Measurements from ENCODE around the gene C1QTNF1.
A peak's percentile ranks its signal among the peaks of the same experiment; 100 is the strongest.

Gene C1QTNF1

DNA sequence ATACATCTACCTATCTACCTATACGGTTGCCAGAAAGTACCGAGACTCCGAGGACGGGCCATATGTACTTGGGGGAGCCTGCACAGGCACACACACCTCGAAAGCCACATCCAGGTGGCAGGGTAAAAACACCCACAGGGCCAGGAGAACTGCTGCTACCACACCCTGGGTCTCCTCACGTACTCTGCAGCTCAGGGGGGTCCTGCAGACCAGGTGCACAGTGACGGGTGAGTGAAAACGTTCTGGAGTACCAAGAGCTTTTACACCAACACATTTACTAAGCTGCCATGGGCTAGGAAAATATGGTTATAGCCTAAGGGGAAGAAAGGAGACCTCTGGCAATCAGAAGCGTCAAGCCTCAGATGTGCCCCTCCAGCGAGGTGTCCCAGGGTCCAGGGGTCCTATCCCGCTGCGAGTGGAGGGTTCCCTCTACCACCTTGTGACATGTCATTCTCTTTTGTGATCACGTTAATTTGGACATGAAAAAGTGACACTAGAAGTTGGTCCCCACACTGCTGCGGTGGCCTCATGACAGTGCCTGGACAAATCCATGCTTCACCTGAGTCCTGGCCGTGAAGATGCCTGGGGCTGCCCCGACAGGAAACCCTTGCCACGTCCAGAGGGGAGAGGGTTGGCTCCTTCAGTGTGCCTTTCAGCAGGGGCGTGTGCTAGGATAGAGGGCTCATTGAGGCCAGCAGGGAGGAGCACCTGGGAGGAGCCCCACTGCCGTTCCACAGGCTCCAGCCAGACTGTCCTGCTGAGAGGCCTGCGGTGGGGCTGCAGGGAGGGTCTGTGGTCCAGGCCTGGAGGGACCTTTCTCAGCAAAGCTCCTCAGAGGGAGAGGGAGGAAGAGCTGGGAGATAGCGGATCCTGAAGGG lies 16.2 kb upstream of the C1QTNF1 start:
- no peak for DNase-seq
- no peak for ATAC-seq
- peak overlapping the region; percentile 40 for H3K27ac Mint-ChIP-seq
- H3K9me3 Mint-ChIP-seq: no peaks in the 10 kb centered on the region
- peaks cover 55% of the 10 kb centered on the region for H3K4me1 Mint-ChIP-seq
- H3K36me3 Mint-ChIP-seq (ENCODE audit: low read depth): peaks cover 4% of the 10 kb centered on the region
- peak overlapping the region; percentile 96 for H3K4me3 Mint-ChIP-seq
- H3K27me3 Mint-ChIP-seq: no peaks in the 10 kb centered on the region

DNA sequence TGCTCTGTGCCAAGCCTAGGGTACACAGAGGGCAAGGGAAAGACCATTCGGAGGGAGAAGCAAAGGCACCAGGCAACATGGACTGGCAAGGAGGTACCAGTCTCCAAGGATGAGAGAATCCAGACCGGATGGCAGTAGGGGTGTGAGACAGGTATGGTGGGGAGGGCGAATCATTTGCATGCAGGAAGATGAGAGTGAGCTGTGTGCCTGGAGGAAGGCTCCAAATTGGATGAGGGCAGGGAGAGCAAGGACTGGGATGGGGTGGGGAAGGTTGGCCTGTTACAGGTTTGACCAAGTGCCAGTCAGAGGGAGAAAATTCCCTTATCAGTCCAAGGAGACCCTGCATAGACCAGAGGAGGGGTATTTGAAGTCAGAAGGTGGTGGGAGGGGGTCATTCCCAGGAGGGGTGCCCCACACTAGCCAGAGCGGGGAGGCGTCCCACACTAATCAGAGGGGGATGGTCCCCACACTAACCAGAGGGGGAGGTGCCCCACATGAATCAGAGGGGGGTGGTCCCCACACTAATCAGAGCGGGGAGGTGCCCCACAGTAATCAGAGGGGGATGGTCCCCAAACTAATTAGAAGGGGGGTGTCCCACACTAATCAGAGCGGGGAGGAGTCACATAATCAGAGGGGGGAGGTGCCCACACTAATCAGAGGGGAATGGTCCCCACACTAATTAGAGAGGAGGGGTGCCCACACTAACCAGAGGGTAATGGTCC lies 15.1 kb upstream of the C1QTNF1 start:
- Mint-ChIP-seq H3K4me3 (peak overlapping the region; percentile 96), H3K27ac (peak overlapping the region; percentile 95), H3K36me3 (ENCODE audit: low read depth) (peaks cover 4% of the 10 kb centered on the region), H3K4me1 (peaks cover 55% of the 10 kb centered on the region), H3K27me3 (no peaks in the 10 kb centered on the region), H3K9me3 (no peaks in the 10 kb centered on the region)
- peak; percentile 17 for ATAC-seq
- DNase-seq: no peak

DNA sequence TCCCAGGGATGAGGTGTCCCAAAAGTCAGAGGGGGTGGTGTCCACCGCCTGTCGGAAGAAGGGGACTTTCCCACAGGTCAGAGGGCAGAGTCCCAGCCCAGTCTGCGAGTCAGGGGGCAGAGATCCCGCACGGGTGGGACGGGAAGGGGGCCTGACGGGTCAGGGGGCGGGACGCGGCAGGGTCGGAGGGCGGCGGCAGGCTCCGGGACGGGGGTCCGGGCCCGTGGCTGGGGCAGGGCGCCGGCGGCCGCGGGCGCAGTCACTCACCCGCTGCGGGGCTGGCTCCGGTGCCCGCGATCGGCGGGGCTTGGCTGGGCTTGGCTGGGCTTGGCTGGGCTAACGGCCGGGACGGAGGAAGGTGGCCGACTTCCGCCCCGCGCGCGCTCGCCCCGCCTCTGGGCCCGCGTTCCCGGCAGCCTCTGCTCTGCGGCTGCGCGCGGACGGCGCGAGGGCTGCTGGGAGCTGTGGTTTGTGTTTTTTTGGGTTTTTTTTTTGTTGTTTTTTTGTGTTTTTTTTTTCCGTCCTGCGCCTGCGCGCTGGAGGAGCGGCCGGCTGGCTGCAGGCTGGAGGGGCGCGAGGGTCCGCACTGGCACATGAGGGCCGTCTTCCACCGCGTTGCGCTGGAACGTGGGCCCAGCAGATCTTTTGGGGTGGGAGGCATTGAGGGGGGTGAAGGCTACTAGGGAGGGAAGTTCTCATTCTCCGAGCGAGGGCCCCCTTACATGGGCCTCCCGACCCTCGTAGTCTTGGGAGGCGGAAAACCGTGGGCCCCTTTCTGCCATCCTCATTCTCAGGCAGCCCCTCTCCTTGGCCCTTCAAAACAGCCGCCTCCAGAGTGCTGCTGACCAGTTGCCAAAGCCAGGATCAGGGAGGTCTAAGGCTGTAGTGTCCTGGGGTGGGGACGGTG lies 14.3 kb upstream of the C1QTNF1 start, which contains the start of gene CANT1:
Gene CANT1, minus strand, starts transcription at position 368 of the 907 bp plus-strand sequence. CDS start 12,142 bp downstream, outside the sequence.
- Mint-ChIP-seq H3K27me3 (no peaks in the 10 kb centered on the region), H3K27ac (peak within 1 kb of the TSS; percentile 95), H3K36me3 (ENCODE audit: low read depth) (peaks cover 4% of the 10 kb centered on the region), H3K4me3 (peak within 1 kb of the TSS; percentile 96), H3K9me3 (peaks cover 4% of the 10 kb centered on the region), H3K4me1 (peaks cover 55% of the 10 kb centered on the region)
- DNase-seq: peak; percentile 88
- peak; percentile 85 for ATAC-seq

DNA sequence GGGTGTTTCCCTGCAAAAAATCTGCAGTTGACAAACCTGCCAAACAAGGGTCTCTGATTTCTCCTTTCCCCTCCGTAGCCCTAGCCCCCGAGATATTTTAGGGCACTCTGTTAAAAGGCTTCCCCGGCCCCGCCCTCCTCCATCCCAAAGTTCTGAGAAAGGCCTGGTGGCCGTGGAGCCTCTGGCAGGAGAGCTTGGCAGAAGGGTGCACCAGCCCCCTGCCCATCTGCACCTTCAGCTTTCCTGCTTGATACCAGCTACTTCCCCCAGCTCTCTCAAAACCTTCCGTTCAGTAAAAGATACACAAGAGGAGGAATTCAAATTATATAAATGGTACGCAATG lies 13.7 kb upstream of the C1QTNF1 start:
- H3K36me3 Mint-ChIP-seq (ENCODE audit: low read depth): peaks cover 4% of the 10 kb centered on the region
- no peak for DNase-seq
- H3K4me1 Mint-ChIP-seq: peaks cover 54% of the 10 kb centered on the region
- ATAC-seq: no peak
- peaks cover 4% of the 10 kb centered on the region for H3K9me3 Mint-ChIP-seq
- H3K27me3 Mint-ChIP-seq: no peaks in the 10 kb centered on the region
- H3K27ac Mint-ChIP-seq: peak overlapping the region; percentile 91
- H3K4me3 Mint-ChIP-seq: peak overlapping the region; percentile 96

DNA sequence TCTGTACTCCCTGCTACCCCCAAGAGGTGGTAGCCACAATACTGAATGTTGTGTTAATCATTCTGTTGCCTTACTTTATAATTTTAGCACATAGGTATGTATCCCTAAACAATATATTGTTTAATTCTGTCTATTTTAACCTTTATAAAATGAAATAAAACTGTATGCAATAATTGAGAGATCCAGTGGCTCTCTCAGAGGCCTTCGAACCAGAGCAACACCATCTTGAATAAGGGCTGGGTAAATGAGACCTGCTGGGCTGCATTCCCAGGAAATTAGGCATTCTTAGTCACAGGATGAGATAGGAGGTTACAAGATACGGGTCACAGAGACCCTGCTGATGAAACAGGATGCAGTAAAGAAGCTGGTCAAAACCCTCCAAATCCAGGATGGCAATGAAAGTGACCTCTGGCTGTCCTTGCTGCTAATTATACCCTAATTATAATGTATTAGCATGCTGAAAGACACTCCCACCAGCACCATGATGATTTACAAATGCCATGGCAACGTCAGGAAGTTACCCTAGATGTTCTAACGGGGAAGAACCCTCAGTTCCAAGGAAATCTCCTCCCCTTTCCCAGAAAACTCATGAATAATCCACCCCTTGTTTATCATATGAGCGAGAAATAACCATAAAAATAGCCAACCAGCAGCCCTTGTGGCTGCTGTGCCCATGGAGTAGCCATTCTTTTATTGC lies 12.4 kb upstream of the C1QTNF1 start:
- peaks cover 40% of the 10 kb centered on the region for H3K4me1 Mint-ChIP-seq
- no peak for DNase-seq
- H3K9me3 Mint-ChIP-seq: peaks cover 4% of the 10 kb centered on the region
- H3K27ac Mint-ChIP-seq: no peak overlapping the region
- H3K4me3 Mint-ChIP-seq: peak overlapping the region; percentile 96
- H3K27me3 Mint-ChIP-seq: peaks cover 2% of the 10 kb centered on the region
- H3K36me3 Mint-ChIP-seq (ENCODE audit: low read depth): peaks cover 4% of the 10 kb centered on the region
- no peak for ATAC-seq

DNA sequence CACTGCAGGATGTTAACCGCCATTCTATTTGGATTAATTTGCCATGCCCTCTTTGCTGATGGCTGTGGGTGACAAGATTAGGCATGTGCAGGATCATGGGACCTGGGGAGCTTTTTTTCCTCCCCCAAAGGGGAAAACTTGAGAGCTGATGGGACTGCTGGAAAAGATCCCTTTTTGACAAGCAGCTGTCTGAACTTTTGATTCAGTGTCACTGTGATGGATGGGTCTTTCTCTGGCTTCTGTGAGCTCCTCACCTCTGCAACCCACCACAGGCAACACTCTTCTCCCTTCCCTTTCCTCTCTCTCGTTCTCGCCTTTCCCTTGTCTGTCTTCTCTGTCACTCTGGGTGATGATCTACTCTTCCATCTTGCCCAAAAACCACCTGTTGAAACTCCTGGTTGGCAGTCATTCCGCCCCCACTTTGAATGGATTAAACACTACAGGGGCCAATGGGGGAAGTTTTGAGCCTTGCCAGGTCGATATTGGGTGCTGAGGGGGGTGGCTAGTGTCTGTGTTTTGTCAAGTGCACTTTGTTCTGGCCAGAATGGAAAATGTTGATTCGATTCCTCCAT lies 11.3 kb upstream of the C1QTNF1 start:
- Mint-ChIP-seq H3K27me3 (peaks cover 2% of the 10 kb centered on the region), H3K36me3 (ENCODE audit: low read depth) (peaks cover 4% of the 10 kb centered on the region), H3K9me3 (peaks cover 4% of the 10 kb centered on the region), H3K4me3 (no peak overlapping the region), H3K27ac (no peak overlapping the region), H3K4me1 (peaks cover 30% of the 10 kb centered on the region)
- ATAC-seq (no peak), DNase-seq (no peak)

DNA sequence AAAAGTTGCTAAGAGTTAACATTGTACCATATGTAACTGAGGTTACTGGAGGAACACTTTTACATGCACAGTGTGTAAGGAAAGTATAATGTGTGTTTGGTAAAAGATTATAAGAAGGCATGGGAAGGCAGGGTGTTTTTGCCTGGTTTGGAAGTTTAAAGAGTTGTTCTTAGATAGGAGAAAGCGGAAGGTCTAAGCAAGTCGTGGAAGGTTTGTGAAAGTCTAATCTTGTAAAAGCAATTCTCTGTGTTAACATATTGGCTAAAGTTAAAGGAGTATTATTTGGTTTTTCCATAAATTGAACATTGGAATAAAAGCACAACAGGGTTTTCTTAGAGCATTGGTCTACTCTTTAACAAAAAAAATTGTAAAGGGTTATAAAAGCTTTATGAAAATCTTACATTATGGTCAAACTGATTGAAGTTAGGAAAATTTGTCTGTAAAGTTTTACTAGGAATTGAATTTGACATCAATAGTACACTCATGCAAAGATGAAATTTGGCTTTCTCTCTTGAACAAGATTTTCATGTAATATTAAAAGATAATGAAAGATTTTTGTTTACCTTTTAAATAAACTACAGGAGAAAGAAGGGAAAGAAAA lies 9.7 kb upstream of the C1QTNF1 start:
- ATAC-seq: no peak

DNA sequence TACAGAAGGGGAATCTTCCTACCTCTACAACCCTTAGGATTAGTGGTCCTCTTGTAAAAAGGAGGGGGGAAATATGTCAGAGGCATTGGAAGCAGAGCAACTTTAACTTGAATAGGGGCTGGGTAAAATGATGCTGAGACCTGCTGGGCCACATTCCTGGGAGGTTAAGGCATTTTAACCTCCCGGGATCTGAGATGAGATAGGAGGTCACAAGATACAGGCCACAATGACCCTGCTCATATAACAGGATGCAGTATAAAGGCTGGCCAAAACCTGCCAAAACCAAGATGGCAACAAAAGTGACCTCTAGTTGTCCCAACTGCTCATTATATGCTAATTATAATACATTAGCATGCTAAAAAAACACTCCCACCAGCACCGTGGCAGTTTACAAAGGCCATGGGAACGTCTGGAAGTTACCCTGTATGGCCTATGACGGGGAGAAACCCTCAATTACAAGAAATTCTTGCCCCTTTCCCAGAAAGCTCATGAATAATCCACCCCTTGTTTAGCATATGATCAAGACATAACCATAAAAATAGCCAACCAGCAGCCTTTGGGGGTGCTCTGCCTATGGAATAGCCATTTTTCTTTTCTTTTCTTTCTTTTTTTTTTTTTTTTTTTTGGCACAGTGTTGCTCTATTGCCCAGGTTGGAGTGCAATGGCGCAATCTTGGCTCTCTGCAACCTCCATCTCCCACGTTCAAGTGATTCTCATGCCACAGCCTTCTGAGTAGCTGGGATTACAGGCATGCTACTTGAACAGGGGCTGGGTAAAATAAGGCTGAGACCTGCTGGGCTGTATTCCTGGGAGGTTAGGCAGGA lies 6.2 kb upstream of the C1QTNF1 start:
- H3K27ac Mint-ChIP-seq: no peak overlapping the region
- no peak for ATAC-seq
- DNase-seq: no peak
- H3K4me3 Mint-ChIP-seq: no peak overlapping the region
- H3K36me3 Mint-ChIP-seq (ENCODE audit: low read depth): no peaks in the 10 kb centered on the region
- H3K9me3 Mint-ChIP-seq: peaks cover 4% of the 10 kb centered on the region
- H3K27me3 Mint-ChIP-seq: peaks cover 5% of the 10 kb centered on the region
- no peaks in the 10 kb centered on the region for H3K4me1 Mint-ChIP-seq

More for the DNA sequence above, 9.7 kb upstream of the C1QTNF1 start:
- Mint-ChIP-seq H3K27ac (no peak overlapping the region), H3K27me3 (peaks cover 2% of the 10 kb centered on the region), H3K9me3 (peaks cover 4% of the 10 kb centered on the region), H3K4me1 (peaks cover 14% of the 10 kb centered on the region), H3K4me3 (no peak overlapping the region), H3K36me3 (ENCODE audit: low read depth) (no peaks in the 10 kb centered on the region)
- DNase-seq: no peak

DNA sequence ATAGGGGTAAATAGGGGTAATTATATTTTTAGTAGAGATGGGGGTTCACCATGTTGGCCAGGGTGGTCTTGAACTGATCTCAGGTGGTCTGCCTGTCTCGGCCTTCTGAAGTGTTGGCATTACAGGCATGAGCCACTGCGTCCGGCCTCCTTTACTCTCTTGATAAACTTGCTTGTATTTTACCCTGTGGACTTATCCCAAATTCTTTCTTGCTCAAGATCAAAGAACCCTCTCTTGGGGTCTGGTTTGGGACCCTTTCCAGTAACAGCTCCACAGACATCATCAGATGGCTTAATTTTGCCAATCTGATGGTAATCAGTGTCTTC lies 5.6 kb upstream of the C1QTNF1 start:
- Mint-ChIP-seq H3K9me3 (peaks cover 4% of the 10 kb centered on the region), H3K36me3 (ENCODE audit: low read depth) (no peaks in the 10 kb centered on the region), H3K27me3 (peaks cover 7% of the 10 kb centered on the region), H3K4me1 (peaks cover under 1% of the 10 kb centered on the region), H3K4me3 (no peak overlapping the region), H3K27ac (no peak overlapping the region)
- ATAC-seq: no peak
- no peak for DNase-seq

DNA sequence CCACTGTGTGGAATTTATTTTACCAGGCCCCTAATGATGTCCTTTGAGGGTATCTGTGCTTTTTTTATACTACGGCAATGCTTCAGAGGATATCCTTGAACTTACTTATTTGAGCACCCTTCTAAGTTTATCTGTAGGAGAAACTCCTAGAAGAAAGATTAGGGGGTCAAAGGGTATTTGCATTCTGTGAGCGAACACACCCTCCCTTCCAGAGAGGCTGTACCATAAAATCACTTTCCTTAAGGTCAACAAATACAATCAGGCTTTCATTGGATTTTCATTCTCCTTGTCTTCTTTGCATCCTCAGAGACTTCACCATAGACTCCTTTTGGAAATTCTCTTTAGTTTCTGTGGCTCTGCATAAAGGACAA lies 4.7 kb upstream of the C1QTNF1 start:
- H3K36me3 Mint-ChIP-seq (ENCODE audit: low read depth): no peaks in the 10 kb centered on the region
- H3K4me3 Mint-ChIP-seq: no peak overlapping the region
- DNase-seq: no peak
- peaks cover 4% of the 10 kb centered on the region for H3K4me1 Mint-ChIP-seq
- peaks cover 12% of the 10 kb centered on the region for H3K27me3 Mint-ChIP-seq
- peaks cover under 1% of the 10 kb centered on the region for H3K9me3 Mint-ChIP-seq
- no peak for ATAC-seq
- no peak overlapping the region for H3K27ac Mint-ChIP-seq

DNA sequence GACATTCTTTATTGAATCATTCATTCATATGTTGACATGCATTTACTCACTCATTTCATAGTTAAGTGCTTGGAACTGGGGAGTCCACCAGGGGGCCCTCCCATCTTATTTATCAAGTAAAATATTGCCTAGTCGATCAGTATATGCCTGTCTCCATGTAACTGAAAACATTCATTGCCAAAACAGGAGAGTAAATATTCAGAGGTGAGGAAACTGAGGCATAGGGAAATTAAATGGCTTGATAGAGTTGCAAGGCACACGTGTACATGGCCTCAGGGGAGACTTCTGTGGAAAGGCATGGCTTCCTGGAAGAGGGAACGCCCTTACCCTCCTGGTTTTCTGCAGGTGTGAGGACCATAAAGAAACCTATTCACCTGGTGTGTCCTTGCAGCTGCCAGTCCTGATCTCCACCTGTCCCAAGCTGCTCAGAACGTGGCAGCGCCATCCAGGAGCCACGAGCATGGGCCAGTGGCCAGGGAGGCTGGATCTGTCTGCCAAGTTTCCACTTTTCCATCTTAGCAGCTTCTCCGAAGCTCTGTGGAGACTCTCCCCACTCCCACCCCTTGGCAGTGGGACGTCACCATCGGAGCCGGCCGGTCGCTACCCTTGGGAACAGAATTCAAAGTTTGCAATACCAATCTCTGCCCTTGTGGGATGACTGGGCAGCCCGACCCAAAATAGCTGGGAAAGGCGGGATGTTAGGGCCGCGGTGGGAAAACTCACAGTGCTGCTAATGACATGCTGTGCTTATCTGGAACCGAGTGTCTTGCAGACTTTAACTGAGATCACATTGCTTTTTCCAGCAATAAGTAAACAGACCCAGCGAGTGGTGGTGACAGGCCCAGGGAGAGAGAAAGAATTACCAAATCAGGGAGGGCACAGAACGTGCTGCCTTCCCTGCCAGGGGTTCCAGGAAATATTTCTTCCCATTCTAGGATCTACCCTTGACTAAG lies 4.1 kb upstream of the C1QTNF1 start:
- peak; percentile 49 for DNase-seq
- H3K27me3 Mint-ChIP-seq: peaks cover 16% of the 10 kb centered on the region
- H3K9me3 Mint-ChIP-seq: no peaks in the 10 kb centered on the region
- no peak overlapping the region for H3K4me3 Mint-ChIP-seq
- H3K27ac Mint-ChIP-seq: no peak overlapping the region
- no peak for ATAC-seq
- peaks cover 8% of the 10 kb centered on the region for H3K4me1 Mint-ChIP-seq
- no peaks in the 10 kb centered on the region for H3K36me3 Mint-ChIP-seq (ENCODE audit: low read depth)

All from activated naive CD8-positive, alpha-beta T cell treated with anti-CD3 and anti-CD28 coated beads, Interleukin-2, amount 50 U/mL, for 24 hours (primary cell).